GM19035 (cell line): Measurements from ENCODE around the gene CTAGE1.
"Not testable (repeated sequence)": the region's sequence is repeated elsewhere in the genome, so short reads cannot be mapped to it uniquely, and the experiment has no call there.

Source experiments
- ATAC-seq: cut with Tn5 transposase; IDR thresholded peaks from one replicate; pipeline ENCODE4 v1.9.1; 2021; ENCODE audit not compliant: unreplicated experiment

The CTAGE1 gene

GRCh38 chr18:22417496-22418188 lies at the start of gene CTAGE1:
TSS of gene CTAGE1 (minus strand) at chr18:22417915. CDS start at chr18:22417811, 104 bp downstream.
- no peak for ATAC-seq

GRCh38 chr18:22466608-22467395 lies 49.1 kb upstream of the CTAGE1 start:
- no peak for ATAC-seq

GRCh38 chr18:22465859-22466457 lies 48.2 kb upstream of the CTAGE1 start:
- no peak for ATAC-seq

- no peak for ATAC-seq
Observed at GRCh38 chr18:22463076-22463475, 45.4 kb upstream of the CTAGE1 start.

GRCh38 chr18:22459491-22459890 lies 41.8 kb upstream of the CTAGE1 start:
- no peak for ATAC-seq

- no peak for ATAC-seq
Observed at GRCh38 chr18:22457524-22457923, 39.8 kb upstream of the CTAGE1 start.

- no peak for ATAC-seq
Observed at GRCh38 chr18:22456547-22456946, 38.8 kb upstream of the CTAGE1 start.

GRCh38 chr18:22456116-22456480 lies 38.4 kb upstream of the CTAGE1 start:
- no peak for ATAC-seq

- ATAC-seq = no peak
Observed at GRCh38 chr18:22455425-22456115, 37.9 kb upstream of the CTAGE1 start.

- ATAC-seq = no peak
Observed at GRCh38 chr18:22453315-22453714, 35.6 kb upstream of the CTAGE1 start.

- no peak for ATAC-seq
Observed at GRCh38 chr18:22452226-22452668, 34.5 kb upstream of the CTAGE1 start.

GRCh38 chr18:22451796-22452195 lies 34.1 kb upstream of the CTAGE1 start:
- no peak for ATAC-seq

GRCh38 chr18:22450766-22451165 lies 33.1 kb upstream of the CTAGE1 start:
- not testable (repeated sequence) for ATAC-seq

GRCh38 chr18:22450318-22450717 lies 32.6 kb upstream of the CTAGE1 start:
- ATAC-seq = not testable (repeated sequence)

- ATAC-seq = not testable (repeated sequence)
Observed at GRCh38 chr18:22449753-22450152, 32.0 kb upstream of the CTAGE1 start.

GRCh38 chr18:22448238-22448637 lies 30.5 kb upstream of the CTAGE1 start:
- ATAC-seq = no peak

GRCh38 chr18:22447792-22448191 lies 30.1 kb upstream of the CTAGE1 start:
- ATAC-seq = no peak

GRCh38 chr18:22446911-22447310 lies 29.2 kb upstream of the CTAGE1 start:
- no peak for ATAC-seq

GRCh38 chr18:22446325-22446724 lies 28.6 kb upstream of the CTAGE1 start:
- no peak for ATAC-seq

- ATAC-seq = no peak
Observed at GRCh38 chr18:22441638-22442037, 23.9 kb upstream of the CTAGE1 start.

- no peak for ATAC-seq
Observed at GRCh38 chr18:22439447-22439846, 21.7 kb upstream of the CTAGE1 start.
